GM23248 (cell line): ENCODE data around the gene ZNF133.

Source experiments
- EZH2 ChIP-seq: fragments of 200-600 bp; sonication (generic); IDR thresholded peaks from 2 replicates; pipeline ENCODE4 v1.6.1; 2018; ENCODE audit warnings: antibody characterized with exemption, mild to moderate bottlenecking; ENCODE audit not compliant: insufficient read depth, poor library complexity, severe bottlenecking
- EZH2phosphoT487 ChIP-seq: fragments of 200-600 bp; sonication (generic); IDR thresholded peaks from 2 replicates; pipeline ENCODE4 v1.6.1; 2018; ENCODE audit warnings: antibody characterized with exemption, moderate library complexity, mild to moderate bottlenecking, low read depth; ENCODE audit not compliant: insufficient read depth

DNA sequence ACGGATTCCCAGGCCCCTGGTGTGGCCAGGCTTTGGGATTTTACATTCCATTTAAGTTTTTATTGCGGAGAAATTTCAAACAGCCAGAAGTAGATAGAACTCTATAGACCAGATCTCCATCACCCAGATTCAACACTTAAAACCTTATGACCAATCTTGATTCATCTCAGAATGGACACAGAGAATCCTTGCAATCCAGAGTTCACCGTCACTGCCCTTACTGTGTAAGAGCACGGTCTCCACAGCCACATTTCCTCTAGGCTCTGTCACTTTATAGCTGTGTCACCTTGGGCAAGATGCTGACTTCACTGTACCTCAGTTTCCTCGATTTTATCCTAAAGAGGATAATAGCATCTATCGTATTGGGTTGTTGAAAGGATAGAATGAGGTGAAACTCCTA lies 979 bp downstream of the ZNF133 start:
- TF ChIP-seq EZH2 (no peak), EZH2phosphoT487 (no peak)
